SIG-M5 treated with dmso at 0.1 percent for 504 hours (cell line): Measurements from ENCODE around the gene PIN4.
A peak's percentile ranks its signal among the peaks of the same experiment; 100 is the strongest.
"Not testable (repeated sequence)": the region's sequence is repeated elsewhere in the genome, so short reads cannot be mapped to it uniquely, and the experiment has no call there.

ENCODE experiments used
- DNase-seq: peaks from one replicate; lab custom pipeline; 2025; ENCODE audit not compliant: unreplicated experiment; lab: John Stamatoyannopoulos, UW

The PIN4 gene

DNA sequence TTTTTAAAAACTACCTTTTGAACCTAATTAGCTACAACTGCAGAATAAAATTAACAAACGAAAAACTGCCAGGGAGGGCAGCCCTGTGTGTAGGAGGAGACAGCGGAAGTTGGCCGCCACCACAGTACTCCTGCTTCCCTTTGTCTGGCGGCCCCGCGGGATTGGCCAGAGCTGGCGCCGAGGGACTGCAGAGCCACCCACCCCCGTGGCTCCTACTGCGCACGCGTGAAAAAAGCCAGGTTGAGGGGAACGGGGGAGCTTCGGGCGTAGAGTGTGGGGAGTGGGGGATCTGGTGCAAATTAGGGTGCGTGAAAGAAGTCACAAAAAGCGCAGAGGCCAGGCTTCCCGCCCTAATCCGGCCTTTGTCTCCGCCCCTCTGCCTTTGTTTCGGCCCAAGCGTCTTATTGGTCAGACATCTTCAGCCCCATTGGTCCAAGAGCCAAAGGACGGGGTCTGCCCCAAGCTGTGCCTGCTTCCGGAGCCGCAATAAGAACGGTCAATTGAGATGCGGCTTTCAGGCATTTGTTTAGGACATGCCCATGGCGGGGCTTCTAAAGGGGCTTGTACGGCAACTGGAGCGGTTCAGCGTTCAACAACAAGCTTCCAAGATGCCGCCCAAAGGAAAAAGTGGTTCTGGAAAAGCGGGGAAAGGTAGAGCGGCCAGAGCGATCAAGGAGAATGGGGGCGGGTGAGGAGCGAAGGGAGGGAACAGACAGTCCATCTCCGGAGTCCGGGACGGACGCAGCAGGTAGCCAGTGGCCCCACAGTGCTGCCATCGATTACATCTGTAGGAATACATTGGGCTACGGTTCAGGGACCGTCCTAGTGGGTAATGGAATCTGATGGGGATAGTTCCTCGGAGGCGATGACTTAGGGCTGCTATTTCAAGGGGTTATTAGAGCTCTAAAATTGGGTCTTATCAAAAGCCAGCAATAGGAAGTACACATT, at the start of gene PIN4:
PIN4 (plus strand) TSS at position 580 of the 948 bp plus-strand sequence; CDS start at position 609, 29 bp downstream.
- peak; percentile 93 for DNase-seq

DNA sequence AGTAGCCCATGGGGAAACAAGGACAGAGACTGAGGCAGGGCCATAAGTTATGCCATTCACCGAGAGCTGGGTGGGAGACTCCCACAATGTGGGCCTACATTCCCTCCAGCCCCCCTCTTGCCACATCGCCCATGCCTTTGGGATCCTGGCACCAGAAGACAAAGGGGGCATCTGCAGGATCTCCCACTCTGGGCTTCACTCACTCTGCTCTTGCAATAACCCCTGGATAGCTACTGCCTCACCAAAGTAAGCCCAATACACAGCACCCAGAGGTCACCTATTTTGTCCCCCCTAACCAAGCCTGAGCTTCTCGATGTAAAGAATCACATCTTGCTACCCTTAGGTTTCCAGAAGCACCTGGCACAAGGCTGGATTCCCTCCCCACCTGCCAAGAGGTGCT, 49.1 kb upstream of the PIN4 start:
- DNase-seq: no peak

DNA sequence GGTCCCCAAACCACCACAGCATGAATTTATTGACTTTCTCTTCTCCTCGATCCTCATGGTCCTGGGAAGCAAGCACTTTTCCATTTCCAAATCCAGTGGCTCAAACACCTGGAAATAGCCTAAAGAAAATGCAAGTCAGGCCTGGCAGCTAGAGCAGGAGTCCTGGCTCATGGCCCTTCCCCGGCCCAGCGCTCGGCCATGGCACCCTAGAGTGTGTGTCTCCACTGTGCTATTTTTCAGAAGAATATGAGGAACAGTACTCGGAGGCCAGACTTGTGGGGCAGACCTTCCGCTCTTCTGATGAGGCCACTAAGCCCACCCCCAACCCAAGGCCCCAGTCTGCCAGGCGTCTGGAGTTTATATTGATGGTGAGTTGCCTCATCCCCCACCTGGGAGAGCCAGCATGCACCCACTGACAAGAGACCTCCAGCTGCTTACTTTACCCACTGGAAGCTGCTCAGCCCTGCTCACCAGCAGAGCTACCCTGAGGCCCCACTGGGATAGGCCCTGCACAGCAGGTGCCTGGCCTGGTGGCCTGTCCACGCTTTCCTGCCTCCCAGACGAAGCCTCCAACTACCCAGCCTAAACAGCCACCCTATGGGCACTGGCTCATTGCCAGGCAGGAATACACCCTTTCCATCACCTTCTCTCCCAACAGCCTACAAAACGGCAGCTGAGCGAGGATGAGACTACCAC, 47.6 kb upstream of the PIN4 start:
- DNase-seq: no peak

DNA sequence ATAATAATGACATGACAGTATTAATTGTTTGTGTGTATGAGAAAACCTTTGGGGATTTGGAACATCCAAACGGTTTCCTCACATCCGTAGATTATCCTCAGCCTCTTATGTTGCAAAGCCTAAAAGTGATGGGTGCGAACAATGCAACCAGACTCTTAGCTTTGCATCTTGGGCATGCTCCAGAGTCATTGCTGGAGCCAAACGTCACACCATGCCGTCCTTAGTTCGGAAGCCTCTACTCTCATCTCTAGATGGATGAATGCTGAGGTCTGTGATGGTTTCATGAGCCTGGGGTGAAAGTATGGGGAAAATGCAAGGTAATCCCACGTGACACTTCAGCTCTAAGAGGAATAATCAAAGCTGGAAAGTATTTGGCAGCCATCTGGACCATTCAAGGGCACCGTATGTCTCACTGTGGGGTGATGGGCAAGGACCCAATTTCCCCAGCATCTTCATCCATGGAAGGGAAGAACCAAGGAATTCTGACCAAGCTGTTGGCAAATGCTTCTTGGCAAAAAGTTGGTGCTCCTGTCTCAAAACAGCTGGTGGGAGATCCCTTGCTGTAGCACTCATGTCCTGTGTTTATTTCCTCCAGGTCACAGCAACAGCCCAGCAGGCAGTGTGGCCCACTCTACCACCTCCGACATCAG, 43.6 kb upstream of the PIN4 start:
- DNase-seq: no peak

DNA sequence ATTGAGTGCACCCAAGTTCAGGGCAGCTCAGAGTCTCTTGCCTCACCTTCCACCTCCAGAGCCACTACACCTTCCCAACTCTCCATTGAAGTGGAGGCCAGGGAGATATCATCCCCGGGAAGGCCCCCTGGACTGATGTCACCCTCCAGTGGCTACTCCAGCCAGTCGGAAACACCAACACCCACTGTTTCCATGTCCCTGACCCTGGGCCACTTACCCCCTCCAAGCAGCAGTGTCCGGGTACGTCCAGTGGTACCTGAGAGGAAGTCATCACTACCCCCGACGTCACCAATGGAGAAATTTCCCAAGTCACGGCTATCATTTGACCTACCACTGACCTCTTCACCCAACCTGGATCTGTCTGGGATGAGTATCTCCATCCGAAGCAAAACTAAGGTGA, 42.0 kb upstream of the PIN4 start:
- DNase-seq: no peak

DNA sequence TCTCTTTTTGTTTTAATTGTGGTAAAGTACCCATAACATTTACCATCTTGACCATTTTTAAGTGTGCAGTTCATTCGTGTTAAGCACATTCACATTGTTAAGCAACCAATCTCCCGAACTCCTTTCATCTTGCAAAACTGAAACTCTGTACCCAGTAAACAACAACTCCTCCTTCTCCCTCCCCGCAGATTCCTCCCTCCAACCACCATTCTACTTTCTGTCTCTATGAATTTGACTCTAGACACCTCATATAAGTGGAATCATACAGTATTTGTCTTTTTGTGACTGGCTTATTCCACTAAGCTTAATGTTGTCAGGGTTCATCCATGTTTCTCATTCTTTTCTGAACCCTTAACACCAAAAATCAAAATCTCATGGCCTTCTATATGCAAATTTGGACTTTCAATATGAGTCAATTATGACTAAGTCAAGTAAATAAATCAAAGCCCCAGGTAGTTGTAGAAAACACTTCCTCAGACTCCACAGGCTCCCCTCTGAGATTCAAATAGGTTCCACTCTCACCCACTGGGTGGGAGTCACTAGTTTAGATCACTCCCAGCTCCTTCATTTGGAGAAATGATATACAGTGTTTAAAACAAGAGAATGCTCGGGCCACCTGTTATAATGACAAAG, 40.1 kb upstream of the PIN4 start:
- no peak for DNase-seq

DNA sequence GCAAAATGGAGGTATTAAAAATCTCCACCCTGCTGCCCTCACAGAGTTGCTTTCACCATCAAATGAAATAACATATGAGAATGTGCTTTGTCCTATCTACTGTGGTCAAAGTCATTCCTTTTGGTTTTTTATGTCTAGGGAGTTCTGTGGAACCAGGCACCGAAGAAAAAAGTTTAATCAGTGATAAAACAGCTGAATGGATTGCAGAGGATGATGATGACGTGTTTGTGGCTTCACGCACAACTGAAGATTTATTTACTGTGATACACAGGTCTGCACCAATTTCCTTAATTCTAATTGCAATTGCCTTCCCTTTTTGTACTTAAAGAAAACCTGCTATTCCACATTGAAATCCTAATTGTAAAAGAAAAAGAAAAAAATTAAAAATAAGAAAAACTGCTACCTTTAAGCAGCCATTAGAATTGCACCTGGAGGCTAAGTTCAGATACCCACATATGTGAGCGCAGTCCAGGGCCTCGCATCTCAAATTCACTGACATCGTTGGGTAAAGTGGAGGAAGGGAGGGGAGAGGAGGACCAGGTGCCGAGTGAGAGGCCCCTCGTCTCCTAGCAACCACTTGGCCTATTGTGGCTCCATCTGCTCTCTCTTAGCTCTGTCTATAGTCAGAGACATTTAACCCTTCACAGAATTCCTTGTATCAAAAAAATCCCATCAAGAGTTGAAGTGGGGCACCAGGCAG, 39.3 kb upstream of the PIN4 start:
- no peak for DNase-seq

DNA sequence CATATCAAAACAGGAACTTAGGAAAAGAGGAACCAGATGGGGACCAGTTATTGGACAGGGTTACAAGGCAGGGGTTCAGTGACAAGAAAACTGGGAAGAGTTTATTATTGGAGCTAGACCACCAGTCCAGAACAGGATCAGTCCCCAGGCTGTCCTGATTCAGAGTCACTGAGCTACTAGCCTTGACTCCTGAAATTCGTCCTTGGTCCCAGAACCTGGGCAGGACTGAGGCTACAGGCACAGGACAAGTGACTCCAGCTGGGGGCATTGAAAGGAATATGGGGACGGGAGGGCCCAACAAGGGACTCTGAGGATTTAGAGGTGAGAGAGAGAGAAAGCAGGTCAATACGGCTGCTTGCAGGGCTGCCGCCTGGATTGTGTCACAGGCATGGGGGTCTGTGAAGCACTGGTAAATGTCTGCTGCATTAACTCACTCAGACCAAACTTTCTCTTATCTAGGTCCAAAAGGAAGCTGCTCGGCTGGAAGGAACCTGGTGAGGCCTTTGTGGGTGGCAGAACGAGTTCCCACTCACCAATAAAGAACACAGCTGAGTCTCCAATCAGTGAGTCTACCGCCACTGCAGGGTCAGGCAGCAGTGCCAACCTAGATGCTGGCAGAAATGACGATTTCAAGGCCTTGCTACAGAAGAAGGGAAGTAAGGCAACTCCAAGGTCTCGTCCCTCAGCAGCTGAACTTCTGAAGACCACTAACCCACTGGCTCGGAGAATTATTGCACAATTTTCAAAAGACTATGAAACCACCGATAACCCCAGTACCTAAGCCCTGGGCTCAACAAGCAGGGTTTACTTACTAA, 38.6 kb upstream of the PIN4 start:
- DNase-seq: peak; percentile 12

DNA sequence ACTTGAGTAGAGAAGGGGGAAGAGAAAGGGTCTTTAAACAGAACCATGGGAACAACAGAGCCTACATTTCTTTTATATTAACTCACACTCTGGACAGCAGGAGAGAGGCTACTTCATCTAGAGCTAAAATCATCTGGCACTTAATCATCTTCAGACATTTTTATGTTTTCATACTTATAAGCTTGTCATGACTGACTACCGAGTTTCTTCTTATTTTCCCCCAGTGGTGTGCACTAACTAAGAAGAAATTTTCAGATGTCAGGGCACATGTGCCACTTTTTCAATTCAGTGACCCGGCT, 38.0 kb upstream of the PIN4 start:
- DNase-seq: no peak

DNA sequence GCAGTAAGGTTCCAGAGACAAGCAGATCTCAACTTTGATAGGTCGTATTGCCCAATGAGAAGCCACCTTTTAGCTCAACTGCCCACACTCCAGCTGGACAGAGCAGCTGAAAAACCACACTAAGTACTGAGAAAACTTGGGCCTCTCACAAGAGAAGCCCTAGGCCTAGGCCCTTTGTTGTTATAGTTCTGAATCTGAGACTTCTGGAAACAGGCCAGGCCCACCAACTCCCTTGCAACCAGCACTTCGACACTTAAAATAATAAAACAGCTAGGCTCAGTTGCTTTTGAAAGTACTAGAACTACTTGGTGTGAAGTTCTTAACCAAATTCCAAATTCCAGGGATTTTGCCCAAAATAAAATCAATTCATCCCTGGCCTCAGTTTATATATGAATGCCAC, 36.4 kb upstream of the PIN4 start:
- no peak for DNase-seq

DNA sequence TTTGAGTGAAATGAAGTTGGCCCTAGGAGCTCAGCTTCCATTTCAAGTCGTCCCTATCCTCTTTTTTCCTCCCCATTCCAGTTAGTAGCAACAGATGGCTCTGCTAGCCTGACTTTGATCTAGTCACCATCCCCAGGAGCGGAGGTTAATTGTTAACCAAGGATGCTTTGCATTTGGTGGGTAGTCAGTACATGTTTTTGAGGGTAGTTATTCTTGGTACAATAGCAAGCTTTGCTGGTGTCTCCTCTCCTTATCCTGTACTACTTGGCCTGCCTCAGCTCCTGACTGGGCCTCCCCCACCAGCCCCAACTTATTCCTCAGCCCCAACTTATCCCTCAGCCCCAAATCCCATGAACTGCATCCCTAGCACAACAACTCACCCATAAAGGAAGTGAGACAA, 35.0 kb upstream of the PIN4 start:
- DNase-seq: no peak

DNA sequence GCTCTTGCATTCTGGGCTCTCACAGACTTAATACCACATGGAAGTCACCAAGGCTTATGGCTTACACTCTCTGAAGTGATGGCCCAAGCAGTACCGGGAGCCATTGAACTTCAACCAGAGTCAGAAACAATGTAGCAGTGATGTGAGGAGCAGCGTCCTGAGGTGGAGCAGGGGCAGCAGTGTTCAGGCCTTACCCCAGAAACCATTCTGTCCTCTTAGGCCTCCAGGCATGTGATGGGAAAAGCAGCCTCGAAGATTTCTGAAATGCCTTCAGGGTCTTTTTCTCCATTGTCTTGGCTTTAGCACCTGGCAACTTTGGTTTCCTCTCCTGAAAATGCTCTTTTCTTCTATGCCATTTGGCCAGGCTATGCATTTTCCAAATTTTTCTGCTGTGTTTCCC, 22.8 kb upstream of the PIN4 start:
- no peak for DNase-seq

DNA sequence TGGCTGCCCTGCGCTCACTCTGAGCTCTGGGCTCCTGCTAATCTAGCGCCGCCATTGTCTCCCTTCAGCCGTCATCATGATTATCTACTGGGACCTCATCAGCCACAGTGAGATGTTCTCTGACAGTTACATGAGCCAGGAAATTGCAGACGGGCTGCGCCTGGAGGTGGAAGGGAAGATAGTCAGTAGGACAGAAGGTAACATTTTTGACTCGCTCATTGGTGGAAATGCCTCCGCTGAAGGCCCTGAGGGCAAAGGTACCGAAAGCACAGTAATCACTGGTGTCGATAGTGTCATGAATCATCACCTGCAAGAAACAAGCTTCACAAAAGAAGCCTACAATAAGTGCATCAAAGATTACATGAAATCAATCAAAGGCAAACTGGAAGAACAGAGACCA, 21.8 kb upstream of the PIN4 start:
- no peak for DNase-seq

DNA sequence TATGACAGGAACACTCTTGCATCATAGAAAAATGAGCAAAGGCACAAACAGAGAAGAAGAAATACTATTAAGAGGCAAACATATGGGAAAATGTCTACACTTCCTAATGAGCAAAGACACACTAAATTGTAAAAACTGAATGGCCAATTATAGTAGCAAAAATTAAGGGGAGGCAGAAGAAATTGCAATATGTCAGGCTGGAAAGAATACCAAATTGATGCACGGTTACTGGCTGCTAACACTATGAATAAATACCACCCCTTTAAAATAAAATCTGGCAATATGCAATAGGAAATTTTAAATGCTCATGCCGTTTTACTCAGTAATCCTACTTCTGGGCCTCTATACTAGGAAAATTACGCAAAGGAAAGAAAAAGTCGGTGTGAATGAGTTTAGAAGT, 16.0 kb upstream of the PIN4 start:
- DNase-seq: no peak

DNA sequence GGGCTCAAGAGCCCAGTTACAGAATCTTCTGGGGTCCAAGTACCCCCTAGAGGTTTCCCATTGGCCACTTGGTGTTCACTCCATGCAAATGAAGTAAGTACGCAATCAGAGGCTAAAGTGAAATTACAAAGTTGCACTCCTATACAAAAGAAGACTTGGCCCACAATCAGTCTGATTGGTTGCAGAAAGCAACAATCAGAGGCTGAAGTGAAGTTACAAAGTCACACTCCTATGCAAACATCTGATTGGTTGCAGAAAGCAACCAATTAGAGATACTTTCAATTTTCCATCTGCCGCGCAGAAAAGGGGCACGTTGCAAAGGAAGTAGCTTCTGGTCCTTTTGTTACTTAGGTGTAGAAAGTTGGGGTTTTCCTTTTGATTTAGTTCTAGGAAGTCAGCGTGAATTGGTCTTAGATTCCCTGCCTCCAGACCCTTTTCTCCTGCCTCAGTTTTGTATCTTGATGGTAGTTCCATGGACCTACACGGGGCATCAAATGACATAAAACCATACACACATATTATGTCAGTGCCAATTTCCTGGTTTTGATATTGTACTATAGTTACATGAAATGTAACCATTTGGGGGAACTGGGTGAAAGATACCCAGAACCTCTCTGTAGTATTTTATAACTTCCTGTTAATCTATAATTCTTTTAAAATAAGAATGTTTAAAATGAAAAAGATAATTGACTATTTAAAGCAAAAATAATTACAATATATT, 12.4 kb upstream of the PIN4 start:
- DNase-seq: no peak

DNA sequence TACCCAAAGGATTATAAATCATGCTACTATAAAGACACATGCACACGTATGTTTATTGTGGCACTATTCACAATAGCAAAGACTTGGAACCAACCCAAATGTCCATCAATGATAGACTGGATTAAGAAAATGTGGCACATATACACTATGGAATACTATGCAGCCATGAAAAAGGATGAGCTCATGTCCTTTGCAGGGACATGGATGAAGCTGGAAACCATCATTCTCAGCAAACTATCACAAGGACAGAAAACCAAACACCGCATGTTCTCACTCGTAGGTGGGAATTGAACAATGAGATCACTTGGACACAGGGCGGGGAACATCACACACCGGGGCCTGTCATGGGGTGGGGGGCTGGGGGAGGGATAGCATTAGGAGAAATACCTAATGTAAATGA, 5.3 kb upstream of the PIN4 start:
- DNase-seq: not testable (repeated sequence)

DNA sequence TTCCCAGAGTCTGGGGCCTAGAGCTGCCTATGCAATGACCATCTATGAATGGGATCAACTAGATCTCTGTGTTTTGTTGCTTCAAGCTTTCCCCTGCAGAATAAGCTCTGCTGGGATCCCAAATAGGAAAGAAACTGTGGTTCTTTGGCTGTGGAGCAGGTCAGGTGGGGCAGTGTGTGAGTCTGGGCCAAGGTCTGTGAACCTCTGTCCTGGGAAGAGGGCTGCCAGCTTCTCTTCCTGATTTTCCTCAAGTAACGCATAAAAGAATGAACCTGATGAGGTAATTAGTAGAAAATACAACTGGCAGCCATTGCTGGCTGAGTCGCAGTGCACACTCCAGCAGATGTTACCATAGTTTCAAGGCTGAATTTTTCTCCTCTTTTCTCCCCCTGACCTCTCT, 4.6 kb upstream of the PIN4 start:
- DNase-seq: no peak

DNA sequence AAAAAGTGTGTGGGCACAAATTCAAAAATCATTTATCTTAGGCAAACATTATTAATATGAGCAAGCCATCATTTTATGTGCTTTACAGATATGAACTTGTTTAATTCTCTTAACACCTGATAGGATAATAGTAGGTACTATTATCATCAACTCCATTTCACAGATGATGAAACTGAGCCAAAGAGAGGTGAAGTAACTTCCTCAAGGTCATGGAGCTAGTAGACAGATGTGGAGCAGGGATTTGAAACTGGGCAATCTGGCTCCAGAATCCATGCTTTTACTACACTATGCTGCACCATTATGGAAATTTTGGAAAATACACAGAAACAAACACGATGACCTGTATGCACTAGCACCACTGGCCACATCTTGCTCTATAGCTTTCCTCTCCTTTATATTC, 1.0 kb upstream of the PIN4 start:
- no peak for DNase-seq

DNA sequence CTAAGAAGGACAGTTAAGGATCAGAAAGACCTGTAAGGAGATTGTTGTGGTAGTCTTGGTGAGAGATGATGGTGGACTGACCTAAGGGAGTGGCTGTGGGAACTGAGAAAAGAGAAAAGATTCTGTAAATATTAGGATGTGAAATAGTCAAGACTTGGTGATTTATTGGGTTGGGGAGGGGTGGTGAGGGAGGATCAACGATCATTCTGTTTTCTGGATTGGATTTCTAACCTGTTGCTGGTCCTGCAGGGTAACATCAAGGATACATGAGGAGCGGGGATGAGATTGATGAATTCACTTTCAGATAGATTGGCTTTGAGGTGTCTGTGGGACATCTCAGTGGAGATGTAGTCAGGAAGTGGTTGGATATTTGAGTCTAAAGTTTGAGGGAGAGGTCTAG, 1.4 kb downstream of the PIN4 start:
- DNase-seq: no peak
